OCI-LY3 (cell line): ENCODE measurements around the gene GDPD2.
"Not testable (repeated sequence)": the region's sequence is repeated elsewhere in the genome, so short reads cannot be mapped to it uniquely, and the experiment has no call there.

Experiments
- H2AFZ ChIP-seq: fragments of 200-600, 300-600 bp; shearing (Covaris generic); 2 replicates; pipeline ENCODE4 v1.6.0; 2014; ENCODE audit warnings: antibody characterized with exemption, low read depth, low read length
- H3K27ac ChIP-seq: fragments of 200-600, 300-600 bp; sonication (generic); 2 replicates; pipeline ENCODE4 v1.5.1; 2014; ENCODE audit warnings: mild to moderate bottlenecking, low read length, moderate library complexity, mixed read lengths
- H3K27me3 ChIP-seq: fragments of 200-600, 300-600 bp; sonication (generic); 2 replicates; pipeline ENCODE4 v1.6.1; 2014; ENCODE audit warnings: low read depth, low read length, mixed read lengths
- H3K36me3 ChIP-seq: fragments of 200-600, 300-600 bp; sonication (generic); replicated peaks from 2 replicates; pipeline ENCODE3; 2014; ENCODE audit warnings: low read depth, low read length, mixed read lengths
- H3K4me1 ChIP-seq: fragments of 300-600, 200-600 bp; sonication (generic); 2 replicates; pipeline ENCODE4 v1.6.1; 2014; ENCODE audit warnings: low read length, mixed read lengths
- H3K4me2 ChIP-seq: fragments of 200-600, 300-600 bp; sonication (generic); 2 replicates; pipeline ENCODE4 v1.6.1; 2014; ENCODE audit warnings: low read length, mixed read lengths
- H3K4me3 ChIP-seq: fragments of 300-600, 200-600 bp; sonication (generic); 2 replicates; pipeline ENCODE4 v1.5.1; 2014; ENCODE audit warnings: antibody characterized with exemption, mild to moderate bottlenecking, low read length, moderate library complexity
- H3K79me2 ChIP-seq: fragments of 300-600, 200-600 bp; shearing (Covaris generic); 2 replicates; pipeline ENCODE4 v1.6.1; 2014; ENCODE audit warnings: mild to moderate bottlenecking, low read length, mixed read lengths
- H3K9ac ChIP-seq: fragments of 300-600, 200-600 bp; shearing (Covaris generic); 2 replicates; pipeline ENCODE4 v1.6.0; 2014; ENCODE audit warnings: mild to moderate bottlenecking, low read length, moderate library complexity
- H3K9me3 ChIP-seq: fragments of 200-600, 300-600 bp; shearing (Covaris generic); 2 replicates; pipeline ENCODE4 v1.6.1; 2014; ENCODE audit warnings: low read length, mixed read lengths; ENCODE audit not compliant: insufficient read depth
- H4K20me1 ChIP-seq: fragments of 200-600, 300-600 bp; sonication (generic); 2 replicates; pipeline ENCODE4 v1.6.1; 2016; ENCODE audit warnings: low read length, mixed read lengths; ENCODE audit not compliant: insufficient read depth
- EZH2phosphoT487 ChIP-seq: fragments of 200-600 bp; shearing (Covaris generic); IDR thresholded peaks from 2 replicates; pipeline ENCODE4 v1.6.1; 2018; ENCODE audit warnings: antibody characterized with exemption, mixed run types, low read depth
- TF ChIP-seq, protein P1 (sequence below): fragments of 200-600, 300-600 bp; sonication (generic); IDR thresholded peaks from 2 replicates; pipeline ENCODE4 v1.5.1; 2014; ENCODE audit warnings: antibody characterized with exemption, low read length, low read depth

Gene GDPD2

DNA sequence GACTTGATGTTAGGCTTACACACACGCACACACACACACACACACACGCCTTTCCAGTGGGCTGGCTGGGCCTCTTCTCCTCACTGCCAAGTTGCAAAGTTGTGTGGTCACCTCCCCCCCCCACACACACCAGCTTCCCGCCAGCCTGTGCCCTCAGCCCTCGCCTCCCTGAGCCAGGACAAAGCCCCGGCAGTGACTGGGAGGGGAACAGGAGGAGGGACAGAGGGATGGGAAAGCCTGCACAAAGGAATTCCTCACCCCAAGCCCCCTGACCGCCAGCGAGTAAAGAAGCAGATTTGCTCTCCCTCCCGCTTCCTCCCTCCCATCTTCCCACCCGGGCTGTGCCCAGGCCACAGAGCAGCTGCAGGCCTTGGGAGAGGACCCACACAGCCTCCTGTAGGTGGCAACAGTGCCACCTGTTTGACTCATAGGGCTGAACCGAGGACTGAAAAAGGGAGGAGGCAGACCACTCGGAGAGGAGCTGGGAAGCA lies at the start of gene GDPD2:
GDPD2 (plus strand) TSS at position 464 of the 491 bp plus-strand sequence. CDS start 1,671 bp downstream, outside the sequence.
- Histone ChIP-seq H3K79me2 (no peaks in the 10 kb centered on the region), H3K9me3 (no peaks in the 10 kb centered on the region), H4K20me1 (no peaks in the 10 kb centered on the region), H2AFZ (no peak within 1 kb of the TSS), H3K9ac (no peak within 1 kb of the TSS), H3K27me3 (no peaks in the 10 kb centered on the region), H3K36me3 (peaks cover 7% of the 10 kb centered on the region), H3K27ac (no peak within 1 kb of the TSS), H3K4me2 (no peak within 1 kb of the TSS), H3K4me3 (no peak within 1 kb of the TSS), H3K4me1 (peaks cover 7% of the 10 kb centered on the region)
- no peak for TF ChIP-seq EZH2phosphoT487
- TF ChIP-seq, protein P1, sequence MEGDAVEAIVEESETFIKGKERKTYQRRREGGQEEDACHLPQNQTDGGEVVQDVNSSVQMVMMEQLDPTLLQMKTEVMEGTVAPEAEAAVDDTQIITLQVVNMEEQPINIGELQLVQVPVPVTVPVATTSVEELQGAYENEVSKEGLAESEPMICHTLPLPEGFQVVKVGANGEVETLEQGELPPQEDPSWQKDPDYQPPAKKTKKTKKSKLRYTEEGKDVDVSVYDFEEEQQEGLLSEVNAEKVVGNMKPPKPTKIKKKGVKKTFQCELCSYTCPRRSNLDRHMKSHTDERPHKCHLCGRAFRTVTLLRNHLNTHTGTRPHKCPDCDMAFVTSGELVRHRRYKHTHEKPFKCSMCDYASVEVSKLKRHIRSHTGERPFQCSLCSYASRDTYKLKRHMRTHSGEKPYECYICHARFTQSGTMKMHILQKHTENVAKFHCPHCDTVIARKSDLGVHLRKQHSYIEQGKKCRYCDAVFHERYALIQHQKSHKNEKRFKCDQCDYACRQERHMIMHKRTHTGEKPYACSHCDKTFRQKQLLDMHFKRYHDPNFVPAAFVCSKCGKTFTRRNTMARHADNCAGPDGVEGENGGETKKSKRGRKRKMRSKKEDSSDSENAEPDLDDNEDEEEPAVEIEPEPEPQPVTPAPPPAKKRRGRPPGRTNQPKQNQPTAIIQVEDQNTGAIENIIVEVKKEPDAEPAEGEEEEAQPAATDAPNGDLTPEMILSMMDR: no peak

- H3K4me3 ChIP-seq: no peak overlapping the region
- no peaks in the 10 kb centered on the region for H3K9me3 ChIP-seq
- H3K9ac ChIP-seq: no peak overlapping the region
- H3K4me2 ChIP-seq: no peak overlapping the region
- H2AFZ ChIP-seq: no peak overlapping the region
- no peak overlapping the region for H3K27ac ChIP-seq
- TF ChIP-seq, protein P1: no peak
- no peak for TF ChIP-seq EZH2phosphoT487
- no peaks in the 10 kb centered on the region for H4K20me1 ChIP-seq
- H3K79me2 ChIP-seq: no peaks in the 10 kb centered on the region
- peaks cover 19% of the 10 kb centered on the region for H3K36me3 ChIP-seq
- H3K4me1 ChIP-seq: peaks cover 5% of the 10 kb centered on the region; the same call in 1 of the 2 replicates
- H3K27me3 ChIP-seq: no peaks in the 10 kb centered on the region
Observed at GRCh38 chrX:70386235-70386634, 36.9 kb upstream of the GDPD2 start.

- no peaks in the 10 kb centered on the region for H3K9me3 ChIP-seq
- H3K4me1 ChIP-seq: no peaks in the 10 kb centered on the region
- H3K36me3 ChIP-seq: peaks cover 32% of the 10 kb centered on the region
- H2AFZ ChIP-seq: no peak overlapping the region
- TF ChIP-seq EZH2phosphoT487: no peak
- TF ChIP-seq, protein P1: no peak
- H3K79me2 ChIP-seq: no peaks in the 10 kb centered on the region
- no peak overlapping the region for H3K9ac ChIP-seq
- no peaks in the 10 kb centered on the region for H4K20me1 ChIP-seq
- H3K4me3 ChIP-seq: no peak overlapping the region
- H3K27me3 ChIP-seq: no peaks in the 10 kb centered on the region
- no peak overlapping the region for H3K4me2 ChIP-seq
- H3K27ac ChIP-seq: no peak overlapping the region
Observed at GRCh38 chrX:70398899-70399298, 24.2 kb upstream of the GDPD2 start.

GRCh38 chrX:70400181-70400580 lies 22.9 kb upstream of the GDPD2 start:
- not testable (repeated sequence) for H3K9ac ChIP-seq, H3K4me2 ChIP-seq, H3K79me2 ChIP-seq, H3K4me3 ChIP-seq, H3K4me1 ChIP-seq, H4K20me1 ChIP-seq, H3K27me3 ChIP-seq, H2AFZ ChIP-seq, H3K9me3 ChIP-seq, H3K27ac ChIP-seq
- H3K36me3 ChIP-seq: peaks cover 36% of the 10 kb centered on the region
